ENCODE data around the gene LPAR1.
A peak's percentile ranks its signal among the peaks of the same experiment; 100 is the strongest.
"Not testable (repeated sequence)": the region's sequence is repeated elsewhere in the genome, so short reads cannot be mapped to it uniquely, and the experiment has no call there.

Gene LPAR1

DNA sequence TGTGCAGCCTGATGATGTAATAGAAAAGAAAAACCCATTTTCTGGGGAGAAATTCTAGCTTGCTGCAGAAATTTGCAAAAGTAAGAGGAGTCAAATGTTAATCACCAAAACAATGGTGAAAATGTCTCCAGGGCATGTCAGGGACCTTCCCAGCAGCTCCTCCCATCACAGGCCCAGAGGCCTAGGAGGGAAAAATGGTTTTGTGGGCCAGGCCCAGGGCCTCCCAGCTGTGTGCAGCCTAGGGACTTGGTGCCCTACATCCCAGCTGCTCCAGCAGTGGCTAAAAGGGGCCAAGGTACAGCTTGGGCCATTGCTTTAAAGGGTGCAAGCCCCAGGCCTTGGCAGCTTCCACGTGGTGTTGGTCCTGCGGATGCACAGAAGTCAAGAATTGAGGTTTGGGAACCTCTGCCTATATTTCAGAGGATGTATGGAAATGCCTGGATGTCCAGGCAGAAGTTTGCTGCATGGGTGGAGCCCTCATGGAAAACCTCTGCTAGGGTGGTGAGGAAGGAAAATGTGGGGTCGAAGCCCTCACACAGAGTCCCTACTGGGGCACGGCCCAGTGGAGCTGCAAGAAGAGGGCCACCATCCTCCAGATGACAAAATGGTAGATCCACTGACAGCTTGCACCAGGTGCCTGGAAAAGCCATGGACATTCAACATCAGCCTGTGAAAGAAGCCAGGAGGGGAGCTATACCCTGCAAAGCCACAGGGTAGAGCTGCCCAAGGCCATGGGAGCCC lies 176.7 kb downstream of the LPAR1 start:
- H2BK12ac ChIP-seq (ENCODE audit: low read length in 2 of 2); H3K4me2 ChIP-seq (ENCODE audit: low read length, poor library complexity, severe bottlenecking); H3K4me1 ChIP-seq (ENCODE audit: control insufficient read depth, insufficient read depth, low read depth, low read length); H2AFZ ChIP-seq (ENCODE audit: low read depth, low read length); H3K36me3 ChIP-seq (ENCODE audit: control insufficient read depth in 1 of 2, insufficient read depth in 2 of 2, low read depth in 1 of 2, low read length in 2 of 2); H2BK5ac ChIP-seq (ENCODE audit: low read depth, low read length, poor library complexity, severe bottlenecking); H2AK5ac ChIP-seq (ENCODE audit: low read length, severe bottlenecking); H2BK15ac ChIP-seq (ENCODE audit: low read depth, poor library complexity, severe bottlenecking); H3K4ac ChIP-seq (ENCODE audit: low read depth in 1 of 2, low read length in 2 of 2); H3K23ac ChIP-seq (ENCODE audit: low read length in 2 of 2); H3K9ac ChIP-seq (ENCODE audit: low read length); H2BK120ac ChIP-seq (ENCODE audit: low read depth, low read length); H3K18ac ChIP-seq (ENCODE audit: low read depth in 1 of 2, low read length in 2 of 2); H3K79me1 ChIP-seq (replicated peaks; ENCODE audit: low read length, poor library complexity, severe bottlenecking); H3K27ac ChIP-seq (ENCODE audit: low read length, poor library complexity, severe bottlenecking); H3K27me3 ChIP-seq (ENCODE audit: control insufficient read depth in 1 of 2, insufficient read depth in 1 of 2, low read length in 2 of 2); DNase-seq; H3K14ac ChIP-seq (ENCODE audit: low read length in 2 of 2); H4K8ac ChIP-seq (ENCODE audit: low read length); H4K91ac ChIP-seq (ENCODE audit: low read length): not testable (repeated sequence)
- Histone ChIP-seq H3K4me3 (ENCODE audit: insufficient read depth in 1 of 2, low read depth in 1 of 2, low read length in 2 of 2) (peak overlapping the region in 1 of 2 experiments; percentile 49), H3K9me3 (ENCODE audit: control insufficient read depth, low read length) (peaks cover 28% of the 10 kb centered on the region)
- 94% methylated on average over 4 of the region's 4 CpGs for WGBS

DNA sequence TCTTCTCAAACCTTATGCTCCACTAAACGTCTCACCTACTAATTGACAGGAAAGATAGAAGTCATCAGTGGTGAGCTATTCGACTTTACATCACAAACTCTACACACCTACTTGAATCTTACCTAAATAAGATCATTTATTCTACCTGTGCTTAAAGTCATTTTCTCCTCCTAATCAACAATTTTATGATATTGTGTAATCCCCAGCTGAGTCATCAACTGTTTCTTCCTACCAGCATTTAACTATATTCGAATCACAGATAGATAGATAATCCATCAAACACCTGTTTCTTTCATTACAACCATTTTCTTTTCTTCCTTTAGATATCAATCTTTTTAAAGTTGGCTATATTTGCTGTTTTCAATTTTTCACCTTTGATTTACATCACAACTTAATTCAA lies 181.5 kb downstream of the LPAR1 start:
- H2BK5ac ChIP-seq (ENCODE audit: low read depth, low read length, poor library complexity, severe bottlenecking): no peak overlapping the region
- H3K27ac ChIP-seq (ENCODE audit: low read length, poor library complexity, severe bottlenecking): no peak overlapping the region
- no peaks in the 10 kb centered on the region for H3K79me1 ChIP-seq (replicated peaks; ENCODE audit: low read length, poor library complexity, severe bottlenecking)
- 87% methylated on average over 3 of the region's 3 CpGs for WGBS
- no peak overlapping the region for H3K4ac ChIP-seq (ENCODE audit: low read depth in 1 of 2, low read length in 2 of 2)
- no peak overlapping the region for H3K23ac ChIP-seq (ENCODE audit: low read length in 2 of 2)
- no peak overlapping the region for H2AK5ac ChIP-seq (ENCODE audit: low read length, severe bottlenecking)
- H3K4me1 ChIP-seq (ENCODE audit: control insufficient read depth, insufficient read depth, low read depth, low read length): no peaks in the 10 kb centered on the region
- no peak overlapping the region for H2BK12ac ChIP-seq (ENCODE audit: low read length in 2 of 2)
- H3K4me2 ChIP-seq (ENCODE audit: low read length, poor library complexity, severe bottlenecking): no peak overlapping the region
- H4K8ac ChIP-seq (ENCODE audit: low read length): no peak overlapping the region
- no peak overlapping the region for H3K14ac ChIP-seq (ENCODE audit: low read length in 2 of 2)
- no peak overlapping the region for H3K4me3 ChIP-seq (ENCODE audit: insufficient read depth in 1 of 2, low read depth in 1 of 2, low read length in 2 of 2)
- no peaks in the 10 kb centered on the region for H3K27me3 ChIP-seq (ENCODE audit: control insufficient read depth in 1 of 2, insufficient read depth in 1 of 2, low read length in 2 of 2)
- no peak overlapping the region for H4K91ac ChIP-seq (ENCODE audit: low read length)
- H3K9ac ChIP-seq (ENCODE audit: low read length): no peak overlapping the region
- H2BK120ac ChIP-seq (ENCODE audit: low read depth, low read length): no peak overlapping the region
- peaks cover 25% of the 10 kb centered on the region for H3K9me3 ChIP-seq (ENCODE audit: control insufficient read depth, low read length)
- H3K18ac ChIP-seq (ENCODE audit: low read depth in 1 of 2, low read length in 2 of 2): no peak overlapping the region
- H2AFZ ChIP-seq (ENCODE audit: low read depth, low read length): no peak overlapping the region
- no peak for DNase-seq
- H2BK15ac ChIP-seq (ENCODE audit: low read depth, poor library complexity, severe bottlenecking): no peak overlapping the region
- peaks cover 0 to 2% of the 10 kb centered on the region in 2 experiments for H3K36me3 ChIP-seq (ENCODE audit: control insufficient read depth in 1 of 2, insufficient read depth in 2 of 2, low read depth in 1 of 2, low read length in 2 of 2)

DNA sequence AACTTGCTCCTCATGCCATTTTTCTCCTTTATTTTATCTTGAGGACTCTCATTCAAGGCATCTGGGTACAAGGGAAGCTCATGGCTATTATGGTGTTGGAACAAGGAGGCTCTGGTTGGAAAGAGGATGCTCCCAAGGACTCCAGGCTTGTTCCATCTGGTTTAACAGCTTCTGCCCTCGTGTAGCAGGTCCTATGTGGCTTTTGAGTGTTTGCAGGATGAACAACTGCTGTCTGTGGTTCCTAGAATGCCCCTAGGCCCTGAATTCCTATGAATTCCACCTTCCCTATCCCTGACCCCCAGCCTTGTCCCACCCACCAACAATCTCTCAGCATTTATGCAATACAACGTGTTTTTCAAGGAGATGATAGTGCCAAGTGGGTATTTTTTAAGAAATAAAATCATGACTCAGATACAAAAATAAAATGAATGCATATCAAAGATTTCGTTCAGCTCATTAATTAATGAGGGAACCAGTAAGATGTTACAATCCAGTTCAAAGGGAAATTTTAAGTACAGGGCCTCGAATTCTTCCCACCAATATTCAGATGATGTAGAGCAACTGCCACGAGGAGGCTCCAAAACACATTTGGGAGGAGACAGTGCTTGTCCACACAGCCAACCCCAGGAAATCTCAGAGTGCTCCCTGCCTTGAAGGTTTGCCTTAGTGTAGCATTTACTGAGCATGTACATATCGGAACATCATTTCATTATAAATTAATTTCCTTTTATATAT lies 187.7 kb downstream of the LPAR1 start:
- H3K23ac ChIP-seq (ENCODE audit: low read length in 2 of 2): no peak overlapping the region
- H3K9ac ChIP-seq (ENCODE audit: low read length): no peak overlapping the region
- no peaks in the 10 kb centered on the region for H3K79me1 ChIP-seq (replicated peaks; ENCODE audit: low read length, poor library complexity, severe bottlenecking)
- no peak overlapping the region for H4K91ac ChIP-seq (ENCODE audit: low read length)
- H2BK120ac ChIP-seq (ENCODE audit: low read depth, low read length): no peak overlapping the region
- H2AK5ac ChIP-seq (ENCODE audit: low read length, severe bottlenecking): no peak overlapping the region
- H3K4me2 ChIP-seq (ENCODE audit: low read length, poor library complexity, severe bottlenecking): no peak overlapping the region
- no peak overlapping the region for H4K8ac ChIP-seq (ENCODE audit: low read length)
- WGBS: 87% methylated on average over 4 of the region's 6 CpGs
- no peak overlapping the region for H2AFZ ChIP-seq (ENCODE audit: low read depth, low read length)
- H3K4ac ChIP-seq (ENCODE audit: low read depth in 1 of 2, low read length in 2 of 2): no peak overlapping the region
- no peak overlapping the region for H3K4me3 ChIP-seq (ENCODE audit: insufficient read depth in 1 of 2, low read depth in 1 of 2, low read length in 2 of 2)
- H3K36me3 ChIP-seq (ENCODE audit: control insufficient read depth in 1 of 2, insufficient read depth in 2 of 2, low read depth in 1 of 2, low read length in 2 of 2): no peaks in the 10 kb centered on the region
- H3K27me3 ChIP-seq (ENCODE audit: control insufficient read depth in 1 of 2, insufficient read depth in 1 of 2, low read length in 2 of 2): no peaks in the 10 kb centered on the region
- H3K27ac ChIP-seq (ENCODE audit: low read length, poor library complexity, severe bottlenecking): no peak overlapping the region
- no peak overlapping the region for H3K18ac ChIP-seq (ENCODE audit: low read depth in 1 of 2, low read length in 2 of 2)
- peaks cover 9% of the 10 kb centered on the region for H3K9me3 ChIP-seq (ENCODE audit: control insufficient read depth, low read length)
- no peak overlapping the region for H2BK12ac ChIP-seq (ENCODE audit: low read length in 2 of 2)
- H3K14ac ChIP-seq (ENCODE audit: low read length in 2 of 2): no peak overlapping the region
- DNase-seq: no peak
- no peaks in the 10 kb centered on the region for H3K4me1 ChIP-seq (ENCODE audit: control insufficient read depth, insufficient read depth, low read depth, low read length)
- no peak overlapping the region for H2BK5ac ChIP-seq (ENCODE audit: low read depth, low read length, poor library complexity, severe bottlenecking)
- H2BK15ac ChIP-seq (ENCODE audit: low read depth, poor library complexity, severe bottlenecking): no peak overlapping the region

DNA sequence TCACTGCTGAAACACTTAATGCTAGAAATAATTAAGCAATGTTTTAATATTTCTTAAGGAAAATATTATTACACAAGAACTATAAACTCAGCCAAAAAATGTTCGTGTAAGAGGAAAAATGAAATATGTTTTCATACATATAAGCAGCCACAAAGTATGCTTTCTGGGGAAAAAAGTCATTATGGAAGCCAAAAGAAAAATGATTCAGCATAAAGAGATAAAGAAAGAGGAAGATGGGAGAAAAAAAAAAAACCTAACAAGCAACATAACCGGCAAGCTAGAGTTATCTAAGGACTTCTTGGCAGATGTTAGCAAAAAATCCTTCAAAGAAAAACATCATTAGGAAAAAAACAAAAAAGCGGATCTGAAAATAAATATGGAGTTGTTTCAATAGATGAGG lies 190.6 kb downstream of the LPAR1 start:
- H3K4me1 ChIP-seq (ENCODE audit: control insufficient read depth, insufficient read depth, low read depth, low read length): peaks cover 1% of the 10 kb centered on the region
- no peak overlapping the region for H3K14ac ChIP-seq (ENCODE audit: low read length in 2 of 2)
- H3K79me1 ChIP-seq (replicated peaks; ENCODE audit: low read length, poor library complexity, severe bottlenecking): no peaks in the 10 kb centered on the region
- no peak overlapping the region for H3K4me2 ChIP-seq (ENCODE audit: low read length, poor library complexity, severe bottlenecking)
- no peaks in the 10 kb centered on the region for H3K27me3 ChIP-seq (ENCODE audit: control insufficient read depth in 1 of 2, insufficient read depth in 1 of 2, low read length in 2 of 2)
- no peak overlapping the region for H2BK15ac ChIP-seq (ENCODE audit: low read depth, poor library complexity, severe bottlenecking)
- H3K23ac ChIP-seq (ENCODE audit: low read length in 2 of 2): no peak overlapping the region
- peak overlapping the region; percentile 64 for H3K9ac ChIP-seq (ENCODE audit: low read length)
- no peak overlapping the region for H3K4me3 ChIP-seq (ENCODE audit: insufficient read depth in 1 of 2, low read depth in 1 of 2, low read length in 2 of 2)
- H2AFZ ChIP-seq (ENCODE audit: low read depth, low read length): no peak overlapping the region
- H2BK120ac ChIP-seq (ENCODE audit: low read depth, low read length): no peak overlapping the region
- no CpG with 5 or more reads among the region's 3 CpGs for WGBS
- H2BK12ac ChIP-seq (ENCODE audit: low read length in 2 of 2): no peak overlapping the region
- H3K36me3 ChIP-seq (ENCODE audit: control insufficient read depth in 1 of 2, insufficient read depth in 2 of 2, low read depth in 1 of 2, low read length in 2 of 2): no peaks in the 10 kb centered on the region
- no peak overlapping the region for H3K27ac ChIP-seq (ENCODE audit: low read length, poor library complexity, severe bottlenecking)
- no peaks in the 10 kb centered on the region for H3K9me3 ChIP-seq (ENCODE audit: control insufficient read depth, low read length)
- H4K91ac ChIP-seq (ENCODE audit: low read length): no peak overlapping the region
- H4K8ac ChIP-seq (ENCODE audit: low read length): no peak overlapping the region
- no peak overlapping the region for H3K18ac ChIP-seq (ENCODE audit: low read depth in 1 of 2, low read length in 2 of 2)
- no peak overlapping the region for H3K4ac ChIP-seq (ENCODE audit: low read depth in 1 of 2, low read length in 2 of 2)
- no peak for DNase-seq
- H2AK5ac ChIP-seq (ENCODE audit: low read length, severe bottlenecking): no peak overlapping the region
- no peak overlapping the region for H2BK5ac ChIP-seq (ENCODE audit: low read depth, low read length, poor library complexity, severe bottlenecking)

Measured in mesenchymal stem cell (in vitro differentiated cells and primary cell).